ENCODE results near the gene PGR.

Gene PGR

GRCh38 chr11:101031713-101032112 is 97.9 kb downstream of the PGR start:
- Histone ChIP-seq H3K14ac (ENCODE audit: low read length) (no peak overlapping the region), H3K23ac (ENCODE audit: low read depth, low read length, poor library complexity) (no peak overlapping the region), H2BK120ac (ENCODE audit: low read depth, low read length) (no peak overlapping the region), H3K18ac (ENCODE audit: low read length) (no peak overlapping the region), H3K4ac (ENCODE audit: low read length) (no peak overlapping the region), H4K91ac (ENCODE audit: low read depth, low read length, poor library complexity) (no peak overlapping the region), H3K4me3 (ENCODE audit: low read length in 2 of 2) (no peak overlapping the region), H3K36me3 (replicated peaks in 1 of 2; ENCODE audit: control insufficient read depth in 2 of 2, insufficient read depth in 2 of 2, low read length in 2 of 2) (no peaks in the 10 kb centered on the region), H2AFZ (ENCODE audit: low read length) (no peak overlapping the region), H4K8ac (ENCODE audit: low read depth, low read length) (no peak overlapping the region), H3K27me3 (ENCODE audit: control insufficient read depth in 3 of 3, insufficient read depth in 3 of 3, low read depth in 1 of 3, low read length in 3 of 3) (no peaks in the 10 kb centered on the region), H2BK15ac (ENCODE audit: low read length) (no peak overlapping the region), H3K9me3 (replicated peaks in 1 of 2; ENCODE audit: control insufficient read depth in 2 of 2, insufficient read depth in 1 of 2, low read depth in 1 of 2, low read length in 2 of 2) (no peaks in the 10 kb centered on the region), H3K27ac (replicated peaks; ENCODE audit: low read length) (no peak overlapping the region), H3K4me2 (ENCODE audit: insufficient read depth, low read length, poor library complexity, severe bottlenecking) (no peak overlapping the region), H2BK5ac (ENCODE audit: low read length) (no peak overlapping the region), H3K4me1 (ENCODE audit: control insufficient read depth in 2 of 2, insufficient read depth in 1 of 2, low read depth in 1 of 2, low read length in 2 of 2) (peaks cover 0 to 4% of the 10 kb centered on the region in 2 donors), H3K9ac (ENCODE audit: low read depth, low read length, poor library complexity) (no peak overlapping the region), H2BK12ac (ENCODE audit: low read length) (no peak overlapping the region), H3K79me1 (ENCODE audit: low read depth, low read length) (no peaks in the 10 kb centered on the region), H2AK5ac (ENCODE audit: low read depth, low read length) (no peak overlapping the region)
- WGBS, 2 donors (ENCODE audit: extremely low coverage in 2 of 2, insufficient read length in 2 of 2, insufficient replicate concordance in 1 of 2), result no CpG with 5 or more reads among the region's 3 CpGs
- no peak for DNase-seq (ENCODE audit: low spot score)

- Histone ChIP-seq H3K4me3 (ENCODE audit: low read length in 2 of 2) (no peak overlapping the region), H2AFZ (ENCODE audit: low read length) (no peak overlapping the region), H3K79me1 (ENCODE audit: low read depth, low read length) (no peaks in the 10 kb centered on the region), H4K8ac (ENCODE audit: low read depth, low read length) (no peak overlapping the region), H3K27me3 (ENCODE audit: control insufficient read depth in 3 of 3, insufficient read depth in 3 of 3, low read depth in 1 of 3, low read length in 3 of 3) (no peaks in the 10 kb centered on the region), H3K4me2 (ENCODE audit: insufficient read depth, low read length, poor library complexity, severe bottlenecking) (no peak overlapping the region), H3K36me3 (replicated peaks in 1 of 2; ENCODE audit: control insufficient read depth in 2 of 2, insufficient read depth in 2 of 2, low read length in 2 of 2) (no peaks in the 10 kb centered on the region), H3K27ac (replicated peaks; ENCODE audit: low read length) (no peak overlapping the region), H3K23ac (ENCODE audit: low read depth, low read length, poor library complexity) (no peak overlapping the region), H3K4ac (ENCODE audit: low read length) (no peak overlapping the region), H3K18ac (ENCODE audit: low read length) (no peak overlapping the region), H4K91ac (ENCODE audit: low read depth, low read length, poor library complexity) (no peak overlapping the region), H3K14ac (ENCODE audit: low read length) (no peak overlapping the region), H2BK120ac (ENCODE audit: low read depth, low read length) (no peak overlapping the region), H3K9me3 (replicated peaks in 1 of 2; ENCODE audit: control insufficient read depth in 2 of 2, insufficient read depth in 1 of 2, low read depth in 1 of 2, low read length in 2 of 2) (no peaks in the 10 kb centered on the region), H2BK5ac (ENCODE audit: low read length) (no peak overlapping the region), H3K9ac (ENCODE audit: low read depth, low read length, poor library complexity) (no peak overlapping the region), H2BK12ac (ENCODE audit: low read length) (no peak overlapping the region), H3K4me1 (ENCODE audit: control insufficient read depth in 2 of 2, insufficient read depth in 1 of 2, low read depth in 1 of 2, low read length in 2 of 2) (peaks cover 0 to 4% of the 10 kb centered on the region in 2 donors), H2AK5ac (ENCODE audit: low read depth, low read length) (no peak overlapping the region), H2BK15ac (ENCODE audit: low read length) (no peak overlapping the region)
- no peak for DNase-seq (ENCODE audit: low spot score)
- no CpG with 5 or more reads among the region's 1 CpG for WGBS, 2 donors (ENCODE audit: extremely low coverage in 2 of 2, insufficient read length in 2 of 2, insufficient replicate concordance in 1 of 2)
These were observed 98.9 kb downstream of the PGR start for GRCh38 chr11:101030692-101031091.

- Histone ChIP-seq H4K91ac (ENCODE audit: low read depth, low read length, poor library complexity) (no peak overlapping the region), H3K36me3 (replicated peaks in 1 of 2; ENCODE audit: control insufficient read depth in 2 of 2, insufficient read depth in 2 of 2, low read length in 2 of 2) (no peaks in the 10 kb centered on the region), H3K23ac (ENCODE audit: low read depth, low read length, poor library complexity) (no peak overlapping the region), H3K9ac (ENCODE audit: low read depth, low read length, poor library complexity) (no peak overlapping the region), H3K27me3 (ENCODE audit: control insufficient read depth in 3 of 3, insufficient read depth in 3 of 3, low read depth in 1 of 3, low read length in 3 of 3) (no peaks in the 10 kb centered on the region), H3K27ac (replicated peaks; ENCODE audit: low read length) (no peak overlapping the region), H3K4me3 (ENCODE audit: low read length in 2 of 2) (no peak overlapping the region), H3K4me1 (ENCODE audit: control insufficient read depth in 2 of 2, insufficient read depth in 1 of 2, low read depth in 1 of 2, low read length in 2 of 2) (peaks cover 0 to 4% of the 10 kb centered on the region in 2 donors), H4K8ac (ENCODE audit: low read depth, low read length) (no peak overlapping the region), H3K4me2 (ENCODE audit: insufficient read depth, low read length, poor library complexity, severe bottlenecking) (no peak overlapping the region), H3K18ac (ENCODE audit: low read length) (no peak overlapping the region), H3K9me3 (replicated peaks in 1 of 2; ENCODE audit: control insufficient read depth in 2 of 2, insufficient read depth in 1 of 2, low read depth in 1 of 2, low read length in 2 of 2) (no peaks in the 10 kb centered on the region), H2AK5ac (ENCODE audit: low read depth, low read length) (no peak overlapping the region), H3K4ac (ENCODE audit: low read length) (no peak overlapping the region), H2BK120ac (ENCODE audit: low read depth, low read length) (no peak overlapping the region), H2BK5ac (ENCODE audit: low read length) (no peak overlapping the region), H3K79me1 (ENCODE audit: low read depth, low read length) (no peaks in the 10 kb centered on the region), H2AFZ (ENCODE audit: low read length) (no peak overlapping the region), H3K14ac (ENCODE audit: low read length) (no peak overlapping the region), H2BK15ac (ENCODE audit: low read length) (no peak overlapping the region), H2BK12ac (ENCODE audit: low read length) (no peak overlapping the region)
- no peak for DNase-seq (ENCODE audit: low spot score)
- WGBS, 2 donors (ENCODE audit: extremely low coverage in 2 of 2, insufficient read length in 2 of 2, insufficient replicate concordance in 1 of 2), result no CpG with 5 or more reads among the region's 3 CpGs
These were observed 99.6 kb downstream of the PGR start for GRCh38 chr11:101030015-101030414.

- no peak overlapping the region for H3K27ac ChIP-seq (replicated peaks; ENCODE audit: low read length)
- H3K4me1 ChIP-seq (ENCODE audit: control insufficient read depth in 2 of 2, insufficient read depth in 1 of 2, low read depth in 1 of 2, low read length in 2 of 2), result no peaks in the 10 kb centered on the region
- no peaks in the 10 kb centered on the region for H3K9me3 ChIP-seq (replicated peaks in 1 of 2; ENCODE audit: control insufficient read depth in 2 of 2, insufficient read depth in 1 of 2, low read depth in 1 of 2, low read length in 2 of 2)
- no peak overlapping the region for H3K14ac ChIP-seq (ENCODE audit: low read length)
- no peak overlapping the region for H3K9ac ChIP-seq (ENCODE audit: low read depth, low read length, poor library complexity)
- no peak overlapping the region for H2BK120ac ChIP-seq (ENCODE audit: low read depth, low read length)
- no peak for DNase-seq (ENCODE audit: low spot score)
- no peak overlapping the region for H3K18ac ChIP-seq (ENCODE audit: low read length)
- H3K4me2 ChIP-seq (ENCODE audit: insufficient read depth, low read length, poor library complexity, severe bottlenecking), result no peak overlapping the region
- no peak overlapping the region for H4K91ac ChIP-seq (ENCODE audit: low read depth, low read length, poor library complexity)
- no peaks in the 10 kb centered on the region for H3K36me3 ChIP-seq (replicated peaks in 1 of 2; ENCODE audit: control insufficient read depth in 2 of 2, insufficient read depth in 2 of 2, low read length in 2 of 2)
- no peak overlapping the region for H2AFZ ChIP-seq (ENCODE audit: low read length)
- H3K4ac ChIP-seq (ENCODE audit: low read length), result no peak overlapping the region
- no peak overlapping the region for H2BK15ac ChIP-seq (ENCODE audit: low read length)
- H3K23ac ChIP-seq (ENCODE audit: low read depth, low read length, poor library complexity), result no peak overlapping the region
- no peak overlapping the region for H2BK12ac ChIP-seq (ENCODE audit: low read length)
- no peaks in the 10 kb centered on the region for H3K27me3 ChIP-seq (ENCODE audit: control insufficient read depth in 3 of 3, insufficient read depth in 3 of 3, low read depth in 1 of 3, low read length in 3 of 3)
- H3K79me1 ChIP-seq (ENCODE audit: low read depth, low read length), result no peaks in the 10 kb centered on the region
- no CpG with 5 or more reads among the region's 1 CpG for WGBS, 2 donors (ENCODE audit: extremely low coverage in 2 of 2, insufficient read length in 2 of 2, insufficient replicate concordance in 1 of 2)
- no peak overlapping the region for H4K8ac ChIP-seq (ENCODE audit: low read depth, low read length)
- H3K4me3 ChIP-seq (ENCODE audit: low read length in 2 of 2), result no peak overlapping the region
- H2AK5ac ChIP-seq (ENCODE audit: low read depth, low read length), result no peak overlapping the region
- no peak overlapping the region for H2BK5ac ChIP-seq (ENCODE audit: low read length)
These were observed 101.0 kb downstream of the PGR start for GRCh38 chr11:101028644-101029043.
